Measurements from ENCODE around the gene CEMP1. TPM values are rescaled to one million over a fixed set of nuclear protein-coding genes. Genes with fewer than 3 reads are reported as not detected.

Gene CEMP1
- total RNA-seq, 1 experiment from 2014 or later, result 0.68 TPM

DNA sequence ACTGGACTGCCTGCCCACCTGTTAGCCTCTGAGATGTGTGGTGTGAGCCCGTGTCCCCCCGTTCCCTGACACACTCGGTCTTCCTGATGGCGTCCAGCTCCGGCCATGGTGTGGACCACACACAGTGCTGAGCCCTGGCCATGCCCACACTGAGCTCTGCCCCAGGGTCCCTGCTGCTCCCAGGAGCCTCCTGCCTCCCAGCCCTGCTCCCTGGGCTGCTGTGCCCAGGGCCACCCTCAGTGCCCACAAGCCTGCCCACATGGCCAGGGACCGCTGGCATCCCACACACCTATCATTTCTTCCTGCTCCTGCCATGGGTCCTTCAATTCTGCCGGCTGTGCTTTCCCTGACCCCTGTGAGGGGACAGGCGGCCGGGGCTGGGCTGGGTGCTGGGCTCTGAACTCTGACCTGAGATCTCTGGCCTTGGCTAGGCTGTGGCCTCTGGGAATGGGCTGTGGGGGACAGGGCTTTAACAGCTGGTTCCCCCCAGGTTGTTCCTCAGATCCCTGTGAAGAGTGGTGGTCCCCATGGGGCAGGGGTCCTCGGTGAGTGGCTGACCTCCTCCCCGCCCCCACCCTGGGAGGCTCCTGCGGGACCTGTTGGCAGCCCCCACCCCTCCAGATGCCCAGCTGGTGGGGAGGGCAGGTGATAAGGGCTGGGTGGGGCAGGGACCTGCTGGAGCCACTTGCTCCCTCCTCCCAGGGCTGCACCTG is 4.0 kb downstream of the CEMP1 start:
- no peak overlapping the region for H3K27ac Mint-ChIP-seq (ENCODE audit: unreplicated experiment)
- ChIA-PET POLR2A (no interaction called here), CTCF (interaction anchor here (0.6 kb wide), 1 partner anchor 84 kb away, joined by 4 read pairs; no protein-coding TSS in a partner anchor)
- Histone ChIP-seq H3K4me1 (peaks cover 25% of the 10 kb centered on the region), H3K27me3 (replicated peaks; ENCODE audit: control insufficient read depth, insufficient read depth, low read length) (no peaks in the 10 kb centered on the region), H3K36me3 (ENCODE audit: control insufficient read depth, insufficient read depth, low read length) (peaks cover 6% of the 10 kb centered on the region), H3K4me3 (ENCODE audit: low read depth, low read length) (no peak overlapping the region), H3K9me3 (no peaks in the 10 kb centered on the region)
- intact Hi-C loops (cut with micrococcal nuclease; ENCODE audit: unreplicated experiment), result no loop called here
- H3K4me1 Mint-ChIP-seq (ENCODE audit: low read depth, unreplicated experiment), result peaks cover 16% of the 10 kb centered on the region
- TF ChIP-seq, protein P1, sequence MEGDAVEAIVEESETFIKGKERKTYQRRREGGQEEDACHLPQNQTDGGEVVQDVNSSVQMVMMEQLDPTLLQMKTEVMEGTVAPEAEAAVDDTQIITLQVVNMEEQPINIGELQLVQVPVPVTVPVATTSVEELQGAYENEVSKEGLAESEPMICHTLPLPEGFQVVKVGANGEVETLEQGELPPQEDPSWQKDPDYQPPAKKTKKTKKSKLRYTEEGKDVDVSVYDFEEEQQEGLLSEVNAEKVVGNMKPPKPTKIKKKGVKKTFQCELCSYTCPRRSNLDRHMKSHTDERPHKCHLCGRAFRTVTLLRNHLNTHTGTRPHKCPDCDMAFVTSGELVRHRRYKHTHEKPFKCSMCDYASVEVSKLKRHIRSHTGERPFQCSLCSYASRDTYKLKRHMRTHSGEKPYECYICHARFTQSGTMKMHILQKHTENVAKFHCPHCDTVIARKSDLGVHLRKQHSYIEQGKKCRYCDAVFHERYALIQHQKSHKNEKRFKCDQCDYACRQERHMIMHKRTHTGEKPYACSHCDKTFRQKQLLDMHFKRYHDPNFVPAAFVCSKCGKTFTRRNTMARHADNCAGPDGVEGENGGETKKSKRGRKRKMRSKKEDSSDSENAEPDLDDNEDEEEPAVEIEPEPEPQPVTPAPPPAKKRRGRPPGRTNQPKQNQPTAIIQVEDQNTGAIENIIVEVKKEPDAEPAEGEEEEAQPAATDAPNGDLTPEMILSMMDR (IDR thresholded peaks at IDR 0.05; ENCODE audit: insufficient read depth in 1 of 2, low read depth in 1 of 2, low read length in 1 of 2, severe bottlenecking in 1 of 2, unreplicated experiment in 1 of 2), result no peak
- no peak for DNase-seq
- H3K27me3 Mint-ChIP-seq (ENCODE audit: insufficient read depth, unreplicated experiment), result no peaks in the 10 kb centered on the region
- H3K36me3 Mint-ChIP-seq (ENCODE audit: insufficient read depth, unreplicated experiment), result peaks cover 42% of the 10 kb centered on the region
- H3K9me3 Mint-ChIP-seq (ENCODE audit: unreplicated experiment), result no peaks in the 10 kb centered on the region
- H3K4me3 Mint-ChIP-seq (ENCODE audit: unreplicated experiment), result no peak overlapping the region
- no TSS peak for BruUV-seq (replicated peaks)

DNA sequence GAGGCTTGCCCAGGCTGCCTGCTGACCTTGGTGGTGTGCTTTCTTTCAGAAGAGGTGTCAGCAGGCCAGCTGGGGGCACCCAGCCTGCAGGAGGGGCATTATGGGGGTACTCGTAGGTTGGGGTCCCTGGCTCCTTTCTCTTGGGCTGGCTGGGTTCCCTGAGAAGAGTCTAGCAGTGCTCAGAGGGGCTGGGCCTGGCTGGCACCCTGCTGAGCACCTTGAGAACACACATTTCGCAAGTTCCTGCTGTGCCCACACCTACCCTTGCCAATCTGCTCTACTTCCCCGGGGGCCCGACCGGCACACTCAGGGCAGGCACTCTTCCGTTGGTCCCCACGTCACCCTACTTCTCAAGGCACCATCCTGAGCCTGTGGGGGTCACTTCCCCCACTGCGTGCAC is 5.1 kb downstream of the CEMP1 start:
- Histone ChIP-seq H3K27me3 (replicated peaks; ENCODE audit: control insufficient read depth, insufficient read depth, low read length) (no peaks in the 10 kb centered on the region), H3K4me3 (ENCODE audit: low read depth, low read length) (no peak overlapping the region), H3K4me1 (peaks cover 28% of the 10 kb centered on the region), H3K9me3 (no peaks in the 10 kb centered on the region), H3K36me3 (ENCODE audit: control insufficient read depth, insufficient read depth, low read length) (peaks cover 6% of the 10 kb centered on the region)
- ChIA-PET CTCF (no interaction called here), POLR2A (no interaction called here)
- DNase-seq, result no peak
- intact Hi-C loops (cut with micrococcal nuclease; ENCODE audit: unreplicated experiment), result no loop called here
- H3K4me1 Mint-ChIP-seq (ENCODE audit: low read depth, unreplicated experiment), result peaks cover 16% of the 10 kb centered on the region
- peaks cover 35% of the 10 kb centered on the region for H3K36me3 Mint-ChIP-seq (ENCODE audit: insufficient read depth, unreplicated experiment)
- H3K9me3 Mint-ChIP-seq (ENCODE audit: unreplicated experiment), result no peaks in the 10 kb centered on the region
- no peak overlapping the region for H3K27ac Mint-ChIP-seq (ENCODE audit: unreplicated experiment)
- no TSS peak for BruUV-seq (replicated peaks)
- TF ChIP-seq, protein P1 (IDR thresholded peaks at IDR 0.05; ENCODE audit: insufficient read depth in 1 of 2, low read depth in 1 of 2, low read length in 1 of 2, severe bottlenecking in 1 of 2, unreplicated experiment in 1 of 2), result no peak
- H3K4me3 Mint-ChIP-seq (ENCODE audit: unreplicated experiment), result no peak overlapping the region
- no peaks in the 10 kb centered on the region for H3K27me3 Mint-ChIP-seq (ENCODE audit: insufficient read depth, unreplicated experiment)

GRCh38 chr16:2524339-2524938 is 6.8 kb downstream of the CEMP1 start:
- CTCF ChIA-PET, result interaction anchor here (0.6 to 1.4 kb wide), 4 partner anchors 8 to 833 kb away, joined by 3 to 11 read pairs (median 3); partner anchors contain the start of gene ATP6V0C
- BruUV-seq (replicated peaks), result no TSS peak

More at GRCh38 chr16:2524339-2524938, 6.8 kb downstream of the CEMP1 start:
- Histone ChIP-seq H3K4me1 (peaks cover 28% of the 10 kb centered on the region), H3K36me3 (ENCODE audit: control insufficient read depth, insufficient read depth, low read length) (peaks cover 6% of the 10 kb centered on the region), H3K9me3 (no peaks in the 10 kb centered on the region), H3K4me3 (ENCODE audit: low read depth, low read length) (peak overlapping the region; percentile 6), H3K27me3 (replicated peaks; ENCODE audit: control insufficient read depth, insufficient read depth, low read length) (no peaks in the 10 kb centered on the region)
- Mint-ChIP-seq H3K4me1 (ENCODE audit: low read depth, unreplicated experiment) (peaks cover 21% of the 10 kb centered on the region), H3K4me3 (ENCODE audit: unreplicated experiment) (peak overlapping the region; percentile 59), H3K36me3 (ENCODE audit: insufficient read depth, unreplicated experiment) (peaks cover 52% of the 10 kb centered on the region), H3K9me3 (ENCODE audit: unreplicated experiment) (no peaks in the 10 kb centered on the region), H3K27ac (ENCODE audit: unreplicated experiment) (peak overlapping the region; percentile 83), H3K27me3 (ENCODE audit: insufficient read depth, unreplicated experiment) (no peaks in the 10 kb centered on the region)
- POLR2A ChIA-PET, result interaction anchor here (0.6 kb wide), 1 partner anchor 8 kb away, joined by 3 read pairs; no protein-coding TSS in a partner anchor
- DNase-seq, result peak; percentile 73 to 74
- intact Hi-C loops (cut with micrococcal nuclease; ENCODE audit: unreplicated experiment), result no loop called here
- TF ChIP-seq, protein P1 (IDR thresholded peaks at IDR 0.05; ENCODE audit: insufficient read depth in 1 of 2, low read depth in 1 of 2, low read length in 1 of 2, severe bottlenecking in 1 of 2, unreplicated experiment in 1 of 2), result peak in 1 of 2 experiments; percentile 69
